Bronchial smooth muscle cell (primary cell): ENCODE measurements around the gene CMTM2. TPM values are rescaled to one million over a fixed set of nuclear protein-coding genes. Genes with fewer than 3 reads are reported as not detected.

ENCODE experiments used
- total RNA-seq: library from RNA; depleted of rRNA; stranded (reverse); fragments of >200 nt; gene quantifications from 2 replicates; pipeline ENCODE4 v1.2.1, GENCODE V29; 2014

Gene CMTM2, protein sequence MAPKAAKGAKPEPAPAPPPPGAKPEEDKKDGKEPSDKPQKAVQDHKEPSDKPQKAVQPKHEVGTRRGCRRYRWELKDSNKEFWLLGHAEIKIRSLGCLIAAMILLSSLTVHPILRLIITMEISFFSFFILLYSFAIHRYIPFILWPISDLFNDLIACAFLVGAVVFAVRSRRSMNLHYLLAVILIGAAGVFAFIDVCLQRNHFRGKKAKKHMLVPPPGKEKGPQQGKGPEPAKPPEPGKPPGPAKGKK
- not detected in 2 replicates for total RNA-seq

DNA sequence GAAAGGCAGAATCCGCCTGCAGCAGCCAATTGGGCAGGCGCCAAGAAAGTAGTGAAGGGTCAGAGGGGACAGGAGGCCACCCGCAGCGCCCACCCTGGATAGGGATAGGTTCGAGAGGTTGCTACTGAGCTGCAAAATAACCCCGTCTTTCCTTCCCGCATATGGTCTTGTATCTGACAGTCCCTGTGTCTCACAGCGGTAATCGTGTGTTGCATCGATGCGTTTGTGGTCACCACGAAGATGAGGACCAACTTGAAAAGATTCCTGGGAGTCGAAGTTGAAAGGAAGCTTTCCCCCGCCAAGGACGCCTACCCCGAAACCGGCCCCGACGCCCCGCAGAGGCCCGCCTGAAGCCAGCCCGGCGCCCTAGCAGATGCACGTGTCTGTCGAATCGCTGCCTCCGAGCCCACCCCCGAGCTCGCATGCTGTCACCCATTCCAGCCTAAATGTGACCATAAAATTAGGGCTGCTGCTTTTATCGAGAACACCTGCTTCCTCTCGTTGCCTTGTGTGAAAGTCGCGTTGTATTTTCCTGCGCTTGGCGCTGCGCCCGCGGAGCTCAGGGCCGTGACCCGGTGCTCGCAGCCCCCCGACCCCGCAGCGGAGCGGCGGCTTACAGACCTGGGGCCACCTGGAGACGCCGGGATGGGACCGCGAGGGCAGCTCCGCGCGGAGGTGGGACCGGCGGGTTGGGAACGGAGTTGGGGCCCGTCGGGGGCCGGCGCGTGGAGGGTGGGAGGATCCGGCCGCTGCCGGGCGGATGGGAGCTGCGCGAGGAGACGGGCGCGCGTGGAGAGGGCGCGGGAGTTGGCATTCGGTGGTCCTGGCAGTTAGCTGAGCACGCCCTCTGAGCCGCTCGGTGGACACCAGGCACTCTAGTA, at the start of gene CMTM2:
CMTM2 (plus strand) TSS at position 813 of the 881 bp plus-strand sequence. CDS start 145 bp downstream, outside the sequence.

DNA sequence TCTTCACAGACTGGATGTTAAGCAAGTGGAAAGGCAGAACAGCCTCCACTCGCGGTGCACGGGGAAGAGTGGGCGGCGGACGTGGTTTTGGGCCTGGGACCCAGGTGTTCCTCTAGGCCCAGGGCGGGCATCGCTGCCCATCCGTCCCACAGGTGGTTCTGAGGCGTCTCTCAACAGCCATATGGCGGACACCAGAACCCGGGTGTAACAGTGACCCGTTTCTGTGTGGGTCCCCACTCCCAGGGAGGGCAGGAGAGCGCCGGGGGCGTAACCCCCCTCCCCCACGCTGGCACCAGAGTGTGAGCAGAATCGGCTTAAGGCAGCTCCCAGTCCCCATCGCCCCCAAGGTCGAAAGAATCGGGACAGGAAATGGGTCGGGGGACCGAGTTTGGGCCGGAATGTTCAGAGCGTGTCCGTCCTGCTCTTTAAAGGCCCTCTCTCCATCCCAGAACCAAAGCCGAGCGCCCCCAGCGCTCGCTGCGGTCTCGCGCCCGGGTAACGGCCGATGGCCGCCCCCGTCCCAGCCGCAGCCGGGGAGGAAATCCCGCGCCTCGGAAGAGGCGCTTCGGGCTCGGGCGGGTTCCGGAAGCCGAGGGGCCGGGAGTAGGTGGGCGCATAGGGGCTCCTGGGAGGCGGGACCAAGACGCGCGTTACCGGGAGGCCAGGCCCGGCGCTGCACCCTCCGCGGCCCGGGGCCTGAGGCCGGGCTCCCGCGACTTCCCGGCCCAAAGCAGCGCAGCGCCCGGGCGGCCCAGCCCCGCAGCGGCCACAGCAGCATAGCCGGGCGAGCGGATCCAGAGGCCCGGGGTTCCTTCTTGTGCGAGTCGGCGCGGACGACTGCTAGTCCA, 29.8 kb upstream of the CMTM2 start, which contains the start of gene TK2:
TK2 (minus strand) TSS at position 839 of the 848 bp plus-strand sequence; CDS start at position 778, 61 bp downstream.

DNA sequence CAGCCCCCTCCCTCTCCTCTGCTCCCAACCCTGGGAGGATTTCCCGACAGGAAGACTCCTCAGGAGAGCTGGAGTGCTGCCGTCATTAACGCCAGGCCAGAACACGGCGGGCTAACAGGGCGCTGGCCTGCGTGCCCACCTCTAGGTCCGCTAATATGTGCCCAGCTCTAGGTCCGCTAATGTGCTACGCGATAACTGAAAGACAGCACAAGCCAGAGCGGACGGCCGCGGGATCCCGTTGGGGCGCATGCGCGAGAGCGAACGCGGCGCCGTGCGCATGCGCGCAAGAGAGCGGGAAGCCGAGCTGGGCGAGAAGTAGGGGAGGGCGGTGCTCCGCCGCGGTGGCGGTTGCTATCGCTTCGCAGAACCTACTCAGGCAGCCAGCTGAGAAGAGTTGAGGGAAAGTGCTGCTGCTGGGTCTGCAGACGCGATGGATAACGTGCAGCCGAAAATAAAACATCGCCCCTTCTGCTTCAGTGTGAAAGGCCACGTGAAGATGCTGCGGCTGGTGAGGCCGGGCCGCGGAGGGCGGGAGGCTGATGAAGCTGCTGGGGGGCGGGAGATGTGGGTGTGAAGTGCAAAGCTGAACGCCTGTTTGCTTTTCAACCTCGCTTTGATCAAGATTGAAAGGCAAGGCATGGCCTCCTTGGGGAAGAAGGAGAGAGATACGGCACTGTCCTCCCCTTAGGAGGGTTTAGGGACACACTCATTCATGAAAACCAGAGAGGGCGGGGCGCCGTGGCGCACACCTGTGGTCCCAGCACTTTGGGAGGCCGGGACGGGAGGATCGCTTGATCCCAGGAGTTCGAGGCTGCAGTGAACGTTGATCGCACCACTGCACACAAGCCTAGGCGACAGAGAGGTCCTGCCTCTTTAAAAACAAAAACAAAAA, 26.7 kb upstream of the CMTM2 start, which contains the start of gene CKLF:
CKLF (plus strand) TSS at position 291 of the 892 bp plus-strand sequence; CDS start at position 431, 140 bp downstream.

DNA sequence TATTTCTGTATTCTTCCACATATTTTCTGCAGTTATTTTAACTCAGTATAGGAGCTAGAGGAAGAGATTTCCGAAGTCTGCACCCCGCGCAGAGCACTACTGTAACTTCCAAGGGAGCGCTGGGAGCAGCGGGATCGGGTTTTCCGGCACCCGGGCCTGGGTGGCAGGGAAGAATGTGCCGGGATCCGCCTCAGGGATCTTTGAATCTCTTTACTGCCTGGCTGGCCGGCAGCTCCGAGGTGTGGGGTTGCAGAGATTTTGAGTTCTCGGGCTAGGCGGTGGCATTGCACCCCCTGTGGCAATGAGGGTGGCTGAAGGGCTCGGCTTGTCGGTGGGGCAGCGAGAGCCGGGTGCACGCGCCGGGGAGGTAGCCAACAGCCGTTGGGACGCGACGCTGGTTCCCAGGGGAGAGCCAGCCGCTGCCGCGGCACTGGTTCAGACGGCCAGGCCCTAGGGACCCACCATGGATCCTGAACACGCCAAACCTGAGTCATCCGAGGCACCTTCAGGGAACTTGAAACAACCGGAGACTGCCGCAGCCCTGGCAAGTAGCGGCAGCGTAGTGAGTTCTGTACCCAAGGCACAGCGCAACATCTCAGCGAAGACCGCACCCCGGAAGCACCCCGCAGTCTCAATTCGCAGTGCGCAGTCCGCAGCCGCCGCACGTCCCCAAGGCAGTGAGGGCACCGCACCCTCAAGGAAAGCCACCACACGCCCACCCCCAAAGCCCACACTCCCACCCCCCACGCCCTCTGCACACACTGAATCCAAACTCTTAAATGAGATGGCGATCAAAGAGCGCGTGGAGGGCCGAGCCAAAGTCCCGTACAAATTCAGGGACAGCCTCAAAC, 13.0 kb upstream of the CMTM2 start, which contains the start of gene CMTM1:
CMTM1 (plus strand) TSS at position 389 of the 851 bp plus-strand sequence; CDS start at position 464, 75 bp downstream.

DNA sequence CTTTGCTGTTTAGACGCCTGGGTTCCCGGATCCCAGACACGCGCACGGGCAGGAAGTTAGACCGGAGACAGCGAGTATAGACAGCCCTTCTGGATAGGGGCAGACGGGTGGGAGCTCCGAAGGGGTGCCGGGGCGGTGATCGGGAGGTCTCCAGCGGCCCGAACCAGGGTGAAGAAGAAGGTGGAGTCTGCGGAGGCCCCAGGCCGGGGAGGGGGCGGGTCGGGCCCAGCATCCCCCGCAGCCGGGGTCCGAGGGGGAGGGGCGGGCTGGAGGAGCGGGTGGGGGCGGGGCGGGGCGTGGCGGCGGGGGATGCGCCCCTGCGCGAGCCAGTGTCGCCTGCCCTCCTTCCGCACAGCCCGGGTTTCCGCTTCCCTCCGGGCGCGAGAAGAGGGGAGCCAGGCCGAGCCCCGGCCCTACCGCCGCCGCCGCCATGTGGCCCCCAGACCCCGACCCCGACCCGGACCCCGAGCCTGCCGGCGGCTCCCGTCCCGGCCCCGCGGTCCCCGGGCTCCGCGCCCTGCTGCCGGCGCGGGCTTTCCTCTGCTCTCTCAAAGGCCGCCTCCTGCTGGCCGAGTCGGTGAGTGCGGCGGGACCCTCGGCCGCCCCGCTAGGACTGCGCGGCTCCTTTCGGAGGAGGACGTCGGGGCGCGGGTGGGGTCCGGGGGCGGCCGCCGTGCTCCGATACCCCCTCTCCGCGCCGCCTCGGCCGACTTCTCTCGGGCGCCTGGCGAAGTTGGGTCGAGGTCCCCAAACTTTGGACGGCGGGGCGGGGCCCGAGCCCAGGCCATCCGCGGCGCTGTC, 25.3 kb downstream of the CMTM2 start, which contains the start of gene CMTM3:
CMTM3 (plus strand) TSS at position 329 of the 801 bp plus-strand sequence; CDS start at position 431, 102 bp downstream.

Other genes with a start within 250 kb of the CMTM2 start
- under 0.01 and 0.09 TPM in 2 replicates for gene CDH5, start 212.8 kb upstream of the CMTM2 start, total RNA-seq
- not detected in 2 replicates for gene BEAN1, start 152.2 kb upstream of the CMTM2 start, total RNA-seq
- 53.6 and 58.9 TPM in 2 replicates for gene TK2, start 29.3 kb upstream of the CMTM2 start, total RNA-seq
- 38.0 and 53.3 TPM in 2 replicates for gene CKLF, start 26.9 kb upstream of the CMTM2 start, total RNA-seq
- gene CMTM1, start 13.0 kb upstream of the CMTM2 start, total RNA-seq: 0.95 and 1.5 TPM in 2 replicates
- gene CMTM3, start 25.2 kb downstream of the CMTM2 start, total RNA-seq: 5.4 and 8.8 TPM in 2 replicates
- 3.5 and 6.5 TPM in 2 replicates for gene CMTM4, start 117.3 kb downstream of the CMTM2 start, total RNA-seq
- gene DYNC1LI2, start 172.1 kb downstream of the CMTM2 start, total RNA-seq: 122 and 152 TPM in 2 replicates
- under 0.01 and 0.09 TPM in 2 replicates for gene TERB1, start 222.1 kb downstream of the CMTM2 start, total RNA-seq